Activated T-cell treated with anti-CD3 and anti-CD28 coated beads, Interleukin-2, amount 50 U/mL, for 48 hours (primary cell): Measurements from ENCODE around the gene KPNA2.
"Not testable (repeated sequence)": the region's sequence is repeated elsewhere in the genome, so short reads cannot be mapped to it uniquely, and the experiment has no call there.

Experiments used
- DNase-seq, 2 experiments: peaks; one replicate each; pipeline ENCODE4 v3.0.0-alpha.2; 2020

The KPNA2 gene

GRCh38 chr17:68061512-68062313, 26.2 kb downstream of the KPNA2 start:
- no peak for DNase-seq

GRCh38 chr17:68065366-68065765, 29.8 kb downstream of the KPNA2 start:
- not testable (repeated sequence) for DNase-seq

GRCh38 chr17:68068512-68068911, 33.0 kb downstream of the KPNA2 start:
- DNase-seq, result not testable (repeated sequence)

- DNase-seq, result not testable (repeated sequence)
Measured at GRCh38 chr17:68070582-68071444, 35.3 kb downstream of the KPNA2 start.

GRCh38 chr17:68074279-68074678, 38.7 kb downstream of the KPNA2 start:
- DNase-seq, result no peak

- DNase-seq, result not testable (repeated sequence)
Measured at GRCh38 chr17:68075953-68076607, 40.5 kb downstream of the KPNA2 start.

GRCh38 chr17:68077498-68077897, 42.0 kb downstream of the KPNA2 start:
- not testable (repeated sequence) for DNase-seq

GRCh38 chr17:68080411-68081150, 45.0 kb downstream of the KPNA2 start:
- no peak for DNase-seq

- DNase-seq, result not testable (repeated sequence)
Measured at GRCh38 chr17:68081305-68082265, 46.0 kb downstream of the KPNA2 start.

GRCh38 chr17:68085771-68086381, 50.3 kb downstream of the KPNA2 start:
- peak in 1 of 2 experiments; percentile 22 for DNase-seq

- DNase-seq, result peak; percentile 45 to 54
Measured at GRCh38 chr17:68086666-68087065, 51.1 kb downstream of the KPNA2 start.

GRCh38 chr17:68087131-68087623, 51.6 kb downstream of the KPNA2 start:
- peak; percentile 52 to 62 for DNase-seq

GRCh38 chr17:68087851-68088250, 52.3 kb downstream of the KPNA2 start:
- peak in 1 of 2 experiments; percentile 17 for DNase-seq

GRCh38 chr17:68089881-68090280, 54.3 kb downstream of the KPNA2 start:
- peak in 1 of 2 experiments; percentile 35 for DNase-seq

GRCh38 chr17:68094481-68095078, 59.0 kb downstream of the KPNA2 start:
- DNase-seq, result no peak

GRCh38 chr17:68095205-68095811, 59.8 kb downstream of the KPNA2 start:
- DNase-seq, result no peak

GRCh38 chr17:68096111-68096510, 60.6 kb downstream of the KPNA2 start:
- DNase-seq, result no peak
